ENCODE data around the gene DNAI7.
A peak's percentile ranks its signal among the peaks of the same experiment; 100 is the strongest.

The DNAI7 gene

GRCh38 chr12:25123126-25123525 is 71.8 kb downstream of the DNAI7 start:
- no peak overlapping the region for H3K27ac ChIP-seq (ENCODE audit: poor library complexity, severe bottlenecking)
- TF ChIP-seq CTCF (IDR thresholded peaks at IDR 0.05; ENCODE audit: poor library complexity, severe bottlenecking) = no peak
- no peak for DNase-seq (ENCODE audit: low spot score)
- no peaks in the 10 kb centered on the region for H3K36me3 ChIP-seq (ENCODE audit: low read depth)
- no peaks in the 10 kb centered on the region for H3K4me1 ChIP-seq (ENCODE audit: insufficient read depth, poor library complexity, severe bottlenecking)
- H3K9me3 ChIP-seq (ENCODE audit: severe bottlenecking) = no peaks in the 10 kb centered on the region
- no peak for ATAC-seq (ENCODE audit: low read depth)
- no peaks in the 10 kb centered on the region for H3K27me3 ChIP-seq (ENCODE audit: insufficient read depth, poor library complexity, severe bottlenecking)
- no peak overlapping the region for H3K4me3 ChIP-seq (ENCODE audit: severe bottlenecking)

GRCh38 chr12:25121916-25122315 is 73.0 kb downstream of the DNAI7 start:
- ATAC-seq (ENCODE audit: low read depth) = no peak
- no peaks in the 10 kb centered on the region for H3K4me1 ChIP-seq (ENCODE audit: insufficient read depth, poor library complexity, severe bottlenecking)
- H3K36me3 ChIP-seq (ENCODE audit: low read depth) = no peaks in the 10 kb centered on the region
- DNase-seq (ENCODE audit: low spot score) = no peak
- no peak for TF ChIP-seq CTCF (IDR thresholded peaks at IDR 0.05; ENCODE audit: poor library complexity, severe bottlenecking)
- H3K9me3 ChIP-seq (ENCODE audit: severe bottlenecking) = no peaks in the 10 kb centered on the region
- no peaks in the 10 kb centered on the region for H3K27me3 ChIP-seq (ENCODE audit: insufficient read depth, poor library complexity, severe bottlenecking)
- no peak overlapping the region for H3K27ac ChIP-seq (ENCODE audit: poor library complexity, severe bottlenecking)
- H3K4me3 ChIP-seq (ENCODE audit: severe bottlenecking) = no peak overlapping the region

GRCh38 chr12:25121110-25121509 is 73.8 kb downstream of the DNAI7 start:
- Histone ChIP-seq H3K27me3 (ENCODE audit: insufficient read depth, poor library complexity, severe bottlenecking) (no peaks in the 10 kb centered on the region), H3K4me1 (ENCODE audit: insufficient read depth, poor library complexity, severe bottlenecking) (no peaks in the 10 kb centered on the region), H3K9me3 (ENCODE audit: severe bottlenecking) (no peaks in the 10 kb centered on the region), H3K27ac (ENCODE audit: poor library complexity, severe bottlenecking) (no peak overlapping the region), H3K4me3 (ENCODE audit: severe bottlenecking) (no peak overlapping the region), H3K36me3 (ENCODE audit: low read depth) (no peaks in the 10 kb centered on the region)
- no peak for DNase-seq (ENCODE audit: low spot score)
- TF ChIP-seq CTCF (IDR thresholded peaks at IDR 0.05; ENCODE audit: poor library complexity, severe bottlenecking) = no peak
- ATAC-seq (ENCODE audit: low read depth) = no peak

- no peak overlapping the region for H3K27ac ChIP-seq (ENCODE audit: poor library complexity, severe bottlenecking)
- H3K36me3 ChIP-seq (ENCODE audit: low read depth) = no peaks in the 10 kb centered on the region
- H3K27me3 ChIP-seq (ENCODE audit: insufficient read depth, poor library complexity, severe bottlenecking) = no peaks in the 10 kb centered on the region
- H3K4me3 ChIP-seq (ENCODE audit: severe bottlenecking) = no peak overlapping the region
- TF ChIP-seq CTCF (IDR thresholded peaks at IDR 0.05; ENCODE audit: poor library complexity, severe bottlenecking) = peak; percentile 17
- ATAC-seq (ENCODE audit: low read depth) (no peak), DNase-seq (ENCODE audit: low spot score) (no peak)
- no peaks in the 10 kb centered on the region for H3K9me3 ChIP-seq (ENCODE audit: severe bottlenecking)
- H3K4me1 ChIP-seq (ENCODE audit: insufficient read depth, poor library complexity, severe bottlenecking) = no peaks in the 10 kb centered on the region
Observed at GRCh38 chr12:25119020-25119419, 75.9 kb downstream of the DNAI7 start.

GRCh38 chr12:25115677-25116076 is 79.3 kb downstream of the DNAI7 start:
- no peak for DNase-seq (ENCODE audit: low spot score)
- Histone ChIP-seq H3K4me3 (ENCODE audit: severe bottlenecking) (no peak overlapping the region), H3K27me3 (ENCODE audit: insufficient read depth, poor library complexity, severe bottlenecking) (no peaks in the 10 kb centered on the region), H3K9me3 (ENCODE audit: severe bottlenecking) (no peaks in the 10 kb centered on the region), H3K27ac (ENCODE audit: poor library complexity, severe bottlenecking) (no peak overlapping the region), H3K36me3 (ENCODE audit: low read depth) (no peaks in the 10 kb centered on the region), H3K4me1 (ENCODE audit: insufficient read depth, poor library complexity, severe bottlenecking) (no peaks in the 10 kb centered on the region)
- TF ChIP-seq CTCF (IDR thresholded peaks at IDR 0.05; ENCODE audit: poor library complexity, severe bottlenecking) = no peak
- no peak for ATAC-seq (ENCODE audit: low read depth)

Measured in RWPE2 (cell line).